NCI-H128 (cell line): ENCODE results near the gene AHCYL2.
A peak's percentile ranks its signal among the peaks of the same experiment; 100 is the strongest.
"Not testable (repeated sequence)": the region's sequence is repeated elsewhere in the genome, so short reads cannot be mapped to it uniquely, and the experiment has no call there.

Source experiments
- DNase-seq: peaks from one replicate; lab custom pipeline; 2025; ENCODE audit not compliant: unreplicated experiment; lab: John Stamatoyannopoulos, UW

Gene AHCYL2

DNA sequence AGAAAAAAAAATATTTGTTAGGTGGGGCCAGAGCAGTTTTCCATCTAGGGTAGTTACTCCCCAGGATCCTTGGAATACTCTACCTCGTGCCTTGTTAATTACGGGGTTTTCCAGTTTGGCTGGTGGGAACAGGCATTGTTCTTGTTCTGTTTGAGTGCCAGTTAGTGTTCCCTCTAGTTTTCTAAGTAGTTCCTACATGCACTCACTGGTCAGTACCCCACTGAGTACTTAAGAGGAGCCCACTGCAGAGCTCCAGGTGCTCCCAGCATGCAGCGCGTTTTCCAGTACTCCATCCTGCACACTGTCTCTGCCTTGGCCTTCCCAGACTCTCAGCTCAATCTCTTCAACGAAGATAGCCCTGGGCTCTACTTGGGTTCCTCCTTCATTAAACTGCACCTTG, 58.0 kb downstream of the AHCYL2 start:
- DNase-seq = peak; percentile 40

DNA sequence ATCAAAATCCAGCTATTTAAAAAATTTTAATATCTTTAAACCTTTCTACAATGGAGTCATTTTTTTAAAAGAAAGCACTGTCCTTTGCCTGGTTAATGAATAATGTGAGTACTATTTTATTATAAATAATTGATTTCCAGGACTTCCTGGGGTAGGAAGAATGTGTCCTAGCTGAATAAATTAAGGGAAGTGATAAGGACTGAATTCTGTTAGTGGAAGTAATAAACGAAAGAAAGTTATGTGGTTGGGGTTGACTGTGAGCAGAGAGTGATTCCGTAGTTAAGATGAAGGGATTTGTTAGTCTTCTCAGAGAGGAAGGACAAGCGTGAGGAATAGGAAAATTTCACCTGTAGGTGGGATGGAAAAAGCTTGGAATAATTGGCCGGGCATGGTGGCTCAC, 59.1 kb downstream of the AHCYL2 start:
- no peak for DNase-seq

DNA sequence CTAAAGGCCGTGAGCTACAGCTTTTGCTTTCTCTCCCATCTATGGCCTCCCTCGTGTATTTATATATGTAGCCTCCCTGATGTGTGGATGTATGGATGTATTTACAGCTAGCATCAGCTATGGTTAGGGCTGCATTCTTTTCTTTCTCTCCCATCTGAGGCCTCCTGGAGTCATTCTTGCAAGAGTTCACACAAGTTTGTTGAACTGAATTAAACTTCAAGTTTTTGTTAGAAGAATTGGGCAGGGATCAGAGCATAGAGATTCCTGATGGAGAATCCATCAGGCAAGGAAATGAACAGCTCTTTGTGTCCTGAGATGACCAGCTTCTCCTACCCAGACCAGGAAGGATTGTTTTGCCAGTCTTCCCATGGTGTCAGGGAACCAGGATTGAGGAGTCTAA, 60.3 kb downstream of the AHCYL2 start:
- DNase-seq = no peak

DNA sequence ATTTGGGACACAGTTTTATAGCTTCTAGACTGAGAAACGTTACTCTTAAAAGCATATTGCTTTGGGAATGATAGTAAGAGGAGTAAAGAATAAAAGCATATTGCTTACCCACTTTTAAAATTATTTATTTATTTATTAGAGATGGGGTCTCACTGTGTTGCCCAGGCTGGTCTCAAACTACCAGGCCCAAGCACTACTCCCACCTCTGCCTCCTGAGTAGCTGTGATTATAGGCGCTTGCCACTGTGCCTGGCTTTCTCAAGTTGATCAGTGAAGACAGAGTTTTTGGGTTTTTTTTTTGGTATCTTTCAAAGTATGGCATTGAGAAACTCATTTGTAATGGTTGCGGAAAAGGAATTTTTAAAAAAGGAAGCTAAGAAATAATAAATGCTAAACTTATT, 68.0 kb downstream of the AHCYL2 start:
- no peak for DNase-seq

DNA sequence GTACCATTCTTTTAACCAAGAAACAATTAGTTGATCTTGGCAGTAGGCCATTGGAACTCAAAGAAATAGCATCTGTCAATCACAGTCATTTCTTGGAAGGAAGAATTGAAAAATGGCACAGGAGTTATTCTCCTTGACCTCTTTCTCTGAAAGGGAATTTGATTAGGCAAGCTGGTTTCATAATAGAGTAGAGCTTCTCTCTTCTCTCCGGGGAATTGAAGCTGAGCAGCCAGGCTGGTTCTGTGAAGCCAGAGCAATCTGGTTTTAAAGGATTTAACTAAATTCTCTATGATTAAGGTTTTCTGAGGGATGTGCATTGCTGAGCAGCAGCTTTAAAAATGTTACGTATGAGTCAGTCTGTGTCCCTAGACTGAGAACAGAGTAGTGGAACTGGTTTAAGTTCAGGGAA, 70.2 kb downstream of the AHCYL2 start:
- no peak for DNase-seq

DNA sequence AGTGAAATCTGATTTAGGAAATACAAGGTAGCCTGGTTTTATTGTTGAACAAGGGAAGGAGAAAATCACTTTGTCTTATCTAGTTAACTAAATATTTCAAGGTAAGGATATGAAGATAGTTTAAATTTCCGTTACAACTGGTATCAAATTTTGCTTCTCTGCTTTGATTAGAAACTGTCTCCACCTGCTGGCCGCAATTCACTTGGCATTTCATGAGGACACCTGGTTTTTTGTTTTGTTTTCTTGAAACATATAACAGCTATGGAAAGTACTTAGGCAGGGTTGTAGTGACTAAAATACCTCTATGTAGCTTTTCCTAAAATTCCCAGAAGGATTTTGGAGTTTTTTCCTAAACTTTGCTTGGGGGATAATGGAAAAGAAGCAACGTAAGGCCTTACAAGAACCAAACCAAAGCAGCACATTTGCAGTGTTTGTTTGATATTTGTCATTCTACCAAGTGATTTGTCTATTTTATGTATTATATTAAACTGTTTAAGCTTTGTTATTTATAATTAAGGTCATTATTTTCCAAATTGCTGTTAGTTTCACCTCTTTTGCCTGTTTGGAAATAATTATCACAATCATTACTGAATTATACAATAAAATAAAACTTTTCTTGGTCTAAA, 73.6 kb downstream of the AHCYL2 start:
- peak; percentile 4 for DNase-seq

DNA sequence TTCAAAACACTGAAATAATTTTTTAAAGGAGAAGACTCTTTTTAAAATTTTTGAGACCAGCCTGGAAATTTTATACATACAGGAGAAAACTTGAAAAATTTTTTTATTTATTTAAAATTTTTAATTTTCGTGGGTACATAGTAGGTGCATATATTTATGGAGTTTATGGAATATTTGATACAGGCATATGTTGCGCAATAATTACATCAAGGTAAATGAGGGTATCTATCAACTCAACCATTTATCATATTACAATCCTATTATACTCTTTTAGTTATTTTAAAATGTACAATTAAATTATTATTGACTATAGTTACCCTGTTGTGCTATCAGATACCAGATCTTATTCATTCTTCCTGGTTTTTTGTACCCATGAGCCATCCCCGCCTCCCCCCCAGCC, 75.1 kb downstream of the AHCYL2 start:
- DNase-seq = no peak

DNA sequence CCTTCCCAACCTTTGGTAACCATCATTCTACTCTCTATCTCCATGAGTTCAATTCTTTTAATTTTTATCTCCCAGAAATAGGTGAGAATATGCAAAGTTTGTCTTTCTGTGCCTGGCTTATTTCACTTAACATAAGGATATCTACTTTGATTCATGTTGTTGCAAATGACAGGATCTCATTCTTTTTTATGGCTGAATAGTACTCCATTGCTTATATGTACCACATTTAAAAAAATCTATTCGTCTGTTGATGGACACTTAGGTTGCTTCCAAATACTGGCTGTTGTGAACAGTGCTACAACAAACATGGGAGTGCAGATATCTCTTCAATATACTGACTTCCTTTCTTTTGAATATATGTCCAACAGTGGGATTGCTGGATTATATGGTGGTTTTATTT, 75.5 kb downstream of the AHCYL2 start:
- DNase-seq = not testable (repeated sequence)

DNA sequence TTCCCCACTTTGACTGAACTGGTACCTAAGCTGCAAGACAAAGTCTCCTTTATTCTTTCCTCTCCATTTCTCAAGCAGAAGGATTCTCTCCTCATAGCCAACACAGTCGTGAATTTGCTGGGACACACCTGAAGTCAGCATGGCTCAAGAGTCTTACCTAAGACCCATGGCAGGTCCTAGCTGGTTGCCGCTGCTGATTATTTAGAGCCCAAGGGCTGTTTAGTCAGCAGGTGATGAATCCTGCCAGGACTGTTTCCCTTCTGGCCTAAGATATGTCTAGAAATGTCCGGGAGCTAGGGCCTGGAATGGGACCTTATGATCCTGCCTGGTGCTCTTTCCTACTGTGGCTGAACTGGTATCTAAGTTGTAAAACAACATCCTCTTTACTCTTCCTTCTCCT, 82.8 kb downstream of the AHCYL2 start:
- DNase-seq = no peak

DNA sequence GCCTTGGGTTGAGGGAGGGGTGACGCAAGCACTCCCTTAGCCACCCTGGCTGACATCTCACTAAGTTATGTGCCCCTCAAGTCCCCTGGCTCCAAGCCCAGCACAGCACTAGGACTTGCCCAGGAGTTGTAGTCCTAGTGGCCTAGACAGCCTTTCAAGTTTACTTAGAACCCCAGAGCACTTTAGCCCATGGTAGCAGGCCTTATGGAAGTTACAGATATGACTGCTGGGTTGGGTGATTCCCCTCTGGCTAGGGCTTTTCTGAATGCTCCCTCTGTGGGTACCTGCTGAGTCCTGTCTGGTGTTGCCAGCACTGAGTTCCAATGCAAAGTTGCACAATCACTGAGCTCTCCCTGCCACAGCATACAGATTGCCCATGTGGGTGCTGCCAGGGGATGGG, 83.2 kb downstream of the AHCYL2 start:
- no peak for DNase-seq

DNA sequence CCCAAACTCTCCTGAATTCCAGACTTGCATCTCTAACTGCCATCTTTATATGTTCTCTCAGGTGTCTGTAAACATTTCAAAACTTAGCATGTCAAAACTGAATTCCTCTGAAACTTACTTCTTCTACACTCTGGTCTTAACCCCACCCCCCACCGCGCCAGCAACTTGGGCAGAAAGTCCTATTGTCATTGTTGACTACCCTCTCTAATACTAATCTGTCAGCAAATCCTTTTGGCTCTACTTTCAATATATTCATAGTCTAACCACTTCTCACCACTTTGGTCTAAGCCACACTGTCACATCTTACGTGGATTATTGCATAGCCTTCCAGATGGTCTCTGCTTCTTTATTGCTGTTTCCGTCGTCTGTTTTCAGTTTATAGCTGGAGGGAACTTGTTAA, 86.6 kb downstream of the AHCYL2 start:
- DNase-seq = no peak

DNA sequence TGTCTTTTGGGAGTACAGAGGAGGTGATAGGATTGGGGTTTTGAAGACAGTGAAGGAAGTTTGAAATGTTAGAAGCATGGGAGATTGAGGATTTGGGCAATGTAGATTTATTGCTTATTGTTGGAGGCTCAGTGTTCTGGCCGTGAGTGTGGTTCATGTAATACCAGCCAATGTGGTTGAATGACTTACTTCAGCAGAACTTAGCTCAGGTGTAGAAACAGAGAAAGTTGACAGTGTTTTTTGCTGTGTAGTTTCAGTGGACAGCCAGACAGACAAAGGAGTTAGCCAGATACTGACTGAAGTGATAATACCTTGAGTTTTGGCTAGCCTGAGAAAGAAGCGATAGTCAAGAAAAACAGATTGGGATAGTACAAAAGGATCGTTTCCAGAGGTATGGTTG, 88.5 kb downstream of the AHCYL2 start:
- no peak for DNase-seq

DNA sequence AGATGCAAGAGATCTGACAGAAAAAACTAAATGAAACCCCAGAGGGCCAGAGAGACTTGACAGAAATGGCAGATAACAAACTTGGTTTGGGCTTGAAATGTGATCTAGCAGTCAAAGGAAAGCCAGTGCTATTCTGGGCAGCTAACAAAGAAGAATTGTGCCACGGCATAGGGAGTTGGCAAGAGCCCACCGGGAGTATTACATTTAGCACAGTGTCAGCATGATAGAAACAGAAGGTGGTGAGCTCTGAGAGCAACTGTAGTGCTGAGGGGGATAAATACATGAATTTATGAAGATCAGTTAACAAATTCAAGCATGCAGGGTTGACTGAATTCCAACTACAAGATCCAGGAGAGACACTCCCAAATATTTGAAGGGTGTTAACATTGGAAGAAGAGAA, 91.1 kb downstream of the AHCYL2 start:
- no peak for DNase-seq

DNA sequence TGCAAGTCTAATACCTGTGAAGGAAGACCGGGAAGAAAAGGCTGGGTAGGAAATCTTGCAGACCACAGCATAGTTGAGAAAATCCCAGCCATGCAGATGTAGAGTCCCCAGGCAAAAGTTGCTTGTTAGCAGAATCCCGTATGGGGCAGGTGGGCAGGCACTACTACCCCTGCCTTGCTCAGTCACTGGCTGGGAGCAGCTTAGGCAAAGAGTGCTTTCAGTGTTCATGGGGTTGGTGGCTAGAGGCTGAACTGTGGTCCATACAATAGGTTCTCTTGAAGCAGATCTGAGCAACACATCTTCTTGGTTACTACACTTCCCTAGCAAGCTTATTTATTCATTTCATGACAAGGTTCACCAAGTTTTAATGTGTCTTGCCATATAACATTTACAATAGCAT, 92.6 kb downstream of the AHCYL2 start:
- no peak for DNase-seq

DNA sequence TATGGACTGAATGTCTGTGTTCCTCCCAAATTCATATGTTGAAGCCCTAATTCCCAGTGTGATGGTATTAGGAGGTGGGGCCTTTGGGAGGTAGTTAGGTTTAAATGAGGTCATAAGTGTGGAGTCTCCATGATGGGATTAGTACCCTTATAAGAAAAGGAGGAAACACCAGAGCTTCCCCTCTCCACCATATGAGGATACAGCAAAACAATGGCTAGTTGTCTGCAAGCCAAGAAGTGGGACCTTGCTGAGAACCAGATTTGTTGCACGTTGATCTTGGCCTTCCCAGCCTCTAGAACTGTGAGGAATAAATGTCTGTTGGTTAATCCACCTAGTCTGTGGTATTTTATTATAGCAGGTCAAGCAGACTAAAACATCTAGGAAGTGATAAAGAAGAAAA, 102.2 kb downstream of the AHCYL2 start:
- no peak for DNase-seq

DNA sequence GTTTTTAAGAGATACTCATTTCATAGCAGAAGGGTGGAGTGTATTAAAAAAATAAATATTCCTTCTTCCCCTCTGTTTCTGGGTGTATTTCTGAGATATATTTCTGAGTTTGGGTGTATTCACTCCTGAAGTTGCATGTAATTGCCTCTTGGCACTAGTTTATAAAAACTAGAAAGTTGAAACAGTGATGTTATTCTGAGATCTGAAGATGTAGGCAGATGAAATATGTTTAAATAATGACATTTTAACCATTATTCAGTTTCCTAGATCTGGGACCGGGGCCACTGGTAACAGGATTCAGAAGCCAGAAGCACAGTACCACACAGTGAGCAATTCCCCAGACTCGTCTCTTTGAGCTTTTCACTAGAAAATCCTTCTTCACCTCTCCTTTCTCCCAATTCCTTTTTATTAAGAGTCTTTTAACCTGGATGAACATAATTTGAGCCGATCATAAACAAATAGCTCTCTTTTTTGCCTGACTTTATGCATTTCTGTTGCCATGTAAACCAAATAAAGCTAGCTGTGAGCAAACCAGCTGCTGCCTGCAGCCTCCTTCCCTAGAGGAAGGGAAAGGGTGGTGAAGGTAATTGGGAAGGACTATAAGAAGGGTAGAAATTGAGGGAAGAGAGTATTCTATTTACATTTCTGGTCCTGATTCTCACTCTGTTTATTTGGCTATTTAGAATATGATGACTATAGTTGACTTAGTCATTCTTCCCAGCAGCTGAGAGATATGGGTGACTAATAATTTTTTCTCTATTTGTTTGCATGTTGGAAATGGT, 107.6 kb downstream of the AHCYL2 start:
- DNase-seq = no peak

DNA sequence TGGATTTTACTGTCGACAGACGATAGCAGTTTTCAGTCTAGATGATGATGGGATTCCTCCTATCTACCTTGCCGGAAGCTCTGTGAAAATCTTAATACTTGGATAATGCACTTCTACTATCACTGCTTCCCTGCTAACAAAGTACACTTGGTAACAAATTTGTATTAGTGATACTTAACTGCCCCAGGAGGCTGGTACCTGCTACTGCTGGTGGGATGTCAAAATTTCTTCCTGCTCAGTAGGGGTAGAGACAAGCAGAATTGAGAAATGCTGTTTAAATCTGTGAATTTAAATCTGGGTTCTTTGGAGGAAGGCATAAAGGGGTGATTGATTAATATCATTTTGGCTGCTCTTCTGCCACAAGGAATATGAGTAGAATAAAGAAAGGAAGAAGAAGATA, 109.6 kb downstream of the AHCYL2 start:
- no peak for DNase-seq

DNA sequence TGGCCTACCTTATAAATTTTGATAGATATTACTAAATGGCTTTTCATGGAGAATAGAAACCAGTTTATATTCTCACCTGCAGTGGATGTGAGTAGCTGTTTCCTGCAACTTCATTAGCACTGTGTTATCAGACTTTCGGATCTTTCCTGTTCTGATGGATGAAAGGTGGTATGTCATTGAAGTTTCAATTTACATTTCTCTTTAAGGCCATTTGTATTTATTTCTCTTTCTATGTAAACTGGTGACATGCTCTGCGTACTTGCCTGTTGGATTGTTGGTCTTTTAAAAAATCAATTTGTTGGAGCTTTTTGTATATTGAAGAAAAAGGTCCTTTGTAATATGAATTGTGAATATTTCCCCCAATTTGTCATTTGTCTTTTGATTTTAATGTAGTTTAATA, 113.6 kb downstream of the AHCYL2 start:
- no peak for DNase-seq

DNA sequence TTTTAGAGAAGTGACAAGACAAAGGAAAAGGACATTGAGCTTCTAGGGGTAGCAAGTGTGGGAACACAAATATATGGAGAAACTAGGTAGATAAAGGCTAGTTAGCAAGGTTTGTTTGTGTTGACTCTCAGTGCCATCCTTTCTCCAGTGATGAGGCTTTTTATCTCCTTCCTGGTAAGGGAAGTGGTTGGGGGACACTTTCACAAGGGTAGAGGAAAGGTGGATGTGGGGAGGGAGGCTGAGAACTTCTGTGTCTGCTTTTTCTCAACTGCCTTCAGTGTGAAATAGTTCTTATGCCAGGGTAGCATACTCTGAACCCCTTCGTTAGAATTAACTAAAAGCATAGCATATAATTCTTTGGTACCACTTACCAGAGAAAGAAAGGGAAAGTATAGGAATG, 116.4 kb downstream of the AHCYL2 start:
- DNase-seq = no peak

DNA sequence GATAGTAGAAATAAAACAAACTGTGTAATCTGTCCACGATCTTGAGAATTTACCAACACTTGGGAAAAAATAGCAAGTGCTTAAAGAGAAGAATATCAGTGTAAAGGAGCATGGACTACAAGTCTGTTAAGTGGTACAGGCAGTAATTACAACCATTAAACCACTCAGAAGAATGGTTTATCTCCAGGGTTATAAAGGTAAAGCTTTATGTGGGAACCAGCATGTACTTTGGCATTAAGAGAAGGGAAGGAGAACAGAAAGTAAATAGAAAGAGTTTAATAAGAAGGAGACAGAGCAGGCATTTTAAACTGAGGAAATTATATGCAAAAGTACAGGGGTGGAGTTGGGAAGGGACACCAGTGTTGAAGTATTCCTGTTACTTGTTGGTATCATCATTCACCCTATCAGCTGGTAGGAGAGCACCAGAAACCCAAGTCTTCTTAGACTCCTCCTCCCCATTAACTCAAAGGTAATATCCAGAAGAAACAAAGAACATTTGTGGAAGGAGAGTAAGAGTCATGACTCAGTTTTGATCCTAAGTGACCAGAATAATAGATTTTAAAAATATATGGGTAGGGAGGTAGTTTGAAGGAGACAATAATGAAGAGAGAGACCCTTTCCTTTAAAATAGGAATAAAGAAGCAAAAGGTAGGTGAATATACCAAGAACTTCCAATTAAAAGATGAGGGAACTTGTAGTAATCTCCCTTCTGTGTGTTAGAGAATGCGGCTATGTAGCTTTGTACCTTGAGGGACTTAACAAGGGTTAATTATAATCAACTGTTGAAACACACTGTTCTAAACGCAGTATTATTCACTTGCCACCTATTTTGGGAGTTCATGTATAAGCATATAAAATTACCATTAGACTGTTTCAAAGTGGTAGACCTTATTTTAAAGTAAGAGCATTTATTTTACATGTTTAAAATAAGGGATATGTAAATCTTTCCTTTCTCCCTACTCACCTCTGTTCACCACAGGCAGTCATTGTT, 117.3 kb downstream of the AHCYL2 start:
- no peak for DNase-seq

DNA sequence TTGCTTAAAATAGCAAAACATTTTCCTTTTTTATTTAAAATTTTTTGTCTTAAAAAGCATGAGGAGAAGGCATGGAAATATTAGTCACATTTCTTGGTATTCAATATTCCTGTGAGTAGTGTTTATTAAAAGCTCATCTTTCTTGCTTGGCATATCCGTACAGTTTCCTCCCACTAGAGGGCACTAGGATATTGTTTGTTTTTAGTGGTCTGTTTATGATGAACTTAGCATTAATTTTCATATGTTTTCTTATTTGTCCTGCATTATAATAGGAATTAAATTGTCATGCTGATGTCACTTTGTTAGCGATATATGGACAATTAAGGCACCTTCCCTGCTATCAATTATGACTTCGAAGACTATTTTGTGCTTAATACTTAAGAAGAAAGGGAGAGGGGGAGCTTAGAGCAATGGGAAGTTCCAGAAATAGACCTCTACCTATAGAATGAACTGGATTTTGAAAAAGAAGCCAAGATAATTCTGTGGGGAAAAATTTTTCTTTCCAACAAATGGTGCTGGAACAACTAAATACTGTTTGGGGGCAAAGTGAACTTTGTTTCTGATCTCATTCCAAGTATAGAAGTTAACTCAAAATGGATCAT, 118.4 kb downstream of the AHCYL2 start:
- peak; percentile 28 for DNase-seq
